DOHH2 (cell line): ENCODE data around the gene ADCY10.
"Not testable (repeated sequence)": the region's sequence is repeated elsewhere in the genome, so short reads cannot be mapped to it uniquely, and the experiment has no call there.

Source experiments
- H3F3A ChIP-seq: fragments of 200-600 bp; sonication (generic), shearing (Covaris generic); 2 replicates; pipeline ENCODE4 v1.6.0; 2016; ENCODE audit warnings: antibody characterized with exemption, mild to moderate bottlenecking; ENCODE audit not compliant: control insufficient read depth, insufficient read depth
- H3K27ac ChIP-seq: fragments of 200-600 bp; sonication (generic); 2 replicates; pipeline ENCODE4 v1.5.1; 2014; ENCODE audit warnings: low read depth, mild to moderate bottlenecking, low read length, moderate library complexity
- H3K27me3 ChIP-seq: fragments of 200-600 bp; sonication (generic); 2 replicates; pipeline ENCODE4 v1.6.1; 2014; ENCODE audit warnings: mild to moderate bottlenecking, low read length, mixed read lengths; ENCODE audit not compliant: control insufficient read depth
- H3K36me3 ChIP-seq: fragments of 200-600 bp; sonication (generic); 2 replicates; pipeline ENCODE4 v1.6.1; 2014; ENCODE audit warnings: mild to moderate bottlenecking, low read length, moderate library complexity, mixed read lengths; ENCODE audit not compliant: control insufficient read depth
- H3K4me1 ChIP-seq: fragments of 200-600 bp; sonication (generic); 2 replicates; pipeline ENCODE4 v1.6.1; 2014; ENCODE audit warnings: mild to moderate bottlenecking, low read length, mixed read lengths; ENCODE audit not compliant: control insufficient read depth
- H3K4me2 ChIP-seq: fragments of 200-600 bp; sonication (generic); 2 replicates; pipeline ENCODE4 v1.6.0; 2014; ENCODE audit warnings: mild to moderate bottlenecking, low read length, moderate library complexity
- H3K4me3 ChIP-seq: fragments of 200-600 bp; sonication (generic); 2 replicates; pipeline ENCODE4 v1.5.1; 2014; ENCODE audit warnings: mild to moderate bottlenecking, low read length, mixed read lengths
- H3K79me2 ChIP-seq: fragments of 200-600 bp; sonication (generic); 2 replicates; pipeline ENCODE4 v1.6.1; 2014; ENCODE audit warnings: mild to moderate bottlenecking, low read length, mixed read lengths; ENCODE audit not compliant: control insufficient read depth
- H3K9me2 ChIP-seq: fragments of 200-600 bp; sonication (generic); replicated peaks from 2 replicates; pipeline ENCODE4 v1.6.1; 2014; ENCODE audit warnings: mild to moderate bottlenecking, low read length, mixed read lengths; ENCODE audit not compliant: control insufficient read depth
- H3K9me3 ChIP-seq: fragments of 200-600 bp; sonication (generic); 2 replicates; pipeline ENCODE4 v1.6.1; 2014; ENCODE audit warnings: antibody characterized with exemption, low read length, mixed read lengths; ENCODE audit not compliant: control insufficient read depth, insufficient read depth
- H4K20me1 ChIP-seq: fragments of 200-600 bp; sonication (generic); 2 replicates; pipeline ENCODE4 v1.6.0; 2014; ENCODE audit warnings: low read depth, mild to moderate bottlenecking, antibody characterized with exemption, low read length, moderate library complexity; ENCODE audit not compliant: control insufficient read depth, insufficient read depth
- EZH2phosphoT487 ChIP-seq: fragments of 200-600 bp; sonication (generic); IDR thresholded peaks from 2 replicates; pipeline ENCODE4 v1.6.1; 2017; ENCODE audit warnings: borderline replicate concordance, mild to moderate bottlenecking, antibody characterized with exemption, low read length, moderate library complexity, mixed read lengths
- TF ChIP-seq, protein P1 (sequence below): fragments of 200-600 bp; sonication (generic); IDR thresholded peaks from one replicate; pipeline ENCODE4 v1.5.1; 2014; ENCODE audit warnings: antibody characterized with exemption, mild to moderate bottlenecking, low read depth, low read length; ENCODE audit not compliant: poor library complexity, severe bottlenecking

Gene ADCY10

DNA sequence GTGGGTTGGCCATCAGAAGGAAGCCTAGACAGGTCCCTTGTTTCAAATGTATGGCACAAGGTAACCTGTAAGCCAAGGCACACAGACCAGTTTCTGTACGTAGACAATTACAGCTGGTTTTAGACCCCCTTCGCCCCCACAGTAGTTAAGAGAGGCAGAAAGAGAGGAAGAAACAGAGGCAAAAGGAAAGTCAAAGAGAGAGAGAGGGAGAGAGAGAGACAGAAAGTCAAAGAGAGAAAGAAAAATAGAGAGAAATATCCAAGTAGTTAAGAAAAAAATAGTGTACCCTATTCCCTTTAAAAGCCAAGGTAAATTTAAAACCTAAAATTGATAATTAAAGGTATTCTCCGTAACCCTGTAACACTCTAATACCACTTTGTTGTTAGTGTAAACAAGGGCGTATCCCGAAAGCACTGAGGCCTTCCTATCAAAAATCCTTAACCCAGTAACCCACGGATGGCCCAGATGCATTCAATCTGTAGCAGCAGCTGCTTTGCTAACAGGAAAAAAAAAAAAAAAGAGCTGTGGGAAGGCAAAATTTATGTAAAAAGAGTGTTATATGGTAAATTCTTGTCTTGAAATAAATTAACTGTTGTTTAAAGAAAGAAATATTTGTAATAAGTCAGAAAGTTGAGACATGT, 49.4 kb downstream of the ADCY10 start:
- H3K9me3 ChIP-seq = no peaks in the 10 kb centered on the region
- no peaks in the 10 kb centered on the region for H3K36me3 ChIP-seq
- H3K4me2 ChIP-seq = no peak overlapping the region
- no peak for TF ChIP-seq EZH2phosphoT487
- TF ChIP-seq, protein P1, sequence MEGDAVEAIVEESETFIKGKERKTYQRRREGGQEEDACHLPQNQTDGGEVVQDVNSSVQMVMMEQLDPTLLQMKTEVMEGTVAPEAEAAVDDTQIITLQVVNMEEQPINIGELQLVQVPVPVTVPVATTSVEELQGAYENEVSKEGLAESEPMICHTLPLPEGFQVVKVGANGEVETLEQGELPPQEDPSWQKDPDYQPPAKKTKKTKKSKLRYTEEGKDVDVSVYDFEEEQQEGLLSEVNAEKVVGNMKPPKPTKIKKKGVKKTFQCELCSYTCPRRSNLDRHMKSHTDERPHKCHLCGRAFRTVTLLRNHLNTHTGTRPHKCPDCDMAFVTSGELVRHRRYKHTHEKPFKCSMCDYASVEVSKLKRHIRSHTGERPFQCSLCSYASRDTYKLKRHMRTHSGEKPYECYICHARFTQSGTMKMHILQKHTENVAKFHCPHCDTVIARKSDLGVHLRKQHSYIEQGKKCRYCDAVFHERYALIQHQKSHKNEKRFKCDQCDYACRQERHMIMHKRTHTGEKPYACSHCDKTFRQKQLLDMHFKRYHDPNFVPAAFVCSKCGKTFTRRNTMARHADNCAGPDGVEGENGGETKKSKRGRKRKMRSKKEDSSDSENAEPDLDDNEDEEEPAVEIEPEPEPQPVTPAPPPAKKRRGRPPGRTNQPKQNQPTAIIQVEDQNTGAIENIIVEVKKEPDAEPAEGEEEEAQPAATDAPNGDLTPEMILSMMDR = no peak
- no peak overlapping the region for H3K4me3 ChIP-seq
- no peaks in the 10 kb centered on the region for H3K9me2 ChIP-seq
- no peaks in the 10 kb centered on the region for H3F3A ChIP-seq
- H3K4me1 ChIP-seq = no peaks in the 10 kb centered on the region; the same call in 1 of the 2 replicates
- no peaks in the 10 kb centered on the region for H3K27me3 ChIP-seq
- H4K20me1 ChIP-seq = no peaks in the 10 kb centered on the region
- H3K27ac ChIP-seq = no peak overlapping the region
- H3K79me2 ChIP-seq = no peaks in the 10 kb centered on the region

DNA sequence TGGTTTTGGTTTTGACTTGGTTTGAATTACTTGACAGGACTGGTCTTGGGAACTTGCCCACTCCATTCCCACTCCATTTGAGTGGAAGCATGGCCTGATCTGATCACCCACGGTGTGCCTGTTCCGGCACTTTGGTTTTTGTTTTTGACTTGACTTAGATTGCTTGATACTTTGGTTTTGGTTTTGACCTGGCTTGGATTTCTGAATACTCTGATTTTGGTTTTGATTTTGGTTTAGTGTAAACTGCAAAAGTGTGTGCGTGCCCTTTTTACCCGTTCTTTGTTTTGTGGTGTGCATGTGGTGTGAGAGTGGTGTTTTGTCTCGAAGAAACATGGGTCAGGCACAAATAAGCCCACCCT, 50.0 kb downstream of the ADCY10 start:
- H3K9me3 ChIP-seq = no peaks in the 10 kb centered on the region
- H3K79me2 ChIP-seq = no peaks in the 10 kb centered on the region
- TF ChIP-seq, protein P1 = no peak
- no peak for TF ChIP-seq EZH2phosphoT487
- no peaks in the 10 kb centered on the region; the same call in 1 of the 2 replicates for H3K4me1 ChIP-seq
- no peaks in the 10 kb centered on the region for H3K9me2 ChIP-seq
- no peaks in the 10 kb centered on the region for H3K36me3 ChIP-seq
- no peak overlapping the region for H3K4me3 ChIP-seq
- no peaks in the 10 kb centered on the region for H3F3A ChIP-seq
- H3K4me2 ChIP-seq = no peak overlapping the region
- no peaks in the 10 kb centered on the region for H3K27me3 ChIP-seq
- H4K20me1 ChIP-seq = no peaks in the 10 kb centered on the region
- H3K27ac ChIP-seq = no peak overlapping the region

DNA sequence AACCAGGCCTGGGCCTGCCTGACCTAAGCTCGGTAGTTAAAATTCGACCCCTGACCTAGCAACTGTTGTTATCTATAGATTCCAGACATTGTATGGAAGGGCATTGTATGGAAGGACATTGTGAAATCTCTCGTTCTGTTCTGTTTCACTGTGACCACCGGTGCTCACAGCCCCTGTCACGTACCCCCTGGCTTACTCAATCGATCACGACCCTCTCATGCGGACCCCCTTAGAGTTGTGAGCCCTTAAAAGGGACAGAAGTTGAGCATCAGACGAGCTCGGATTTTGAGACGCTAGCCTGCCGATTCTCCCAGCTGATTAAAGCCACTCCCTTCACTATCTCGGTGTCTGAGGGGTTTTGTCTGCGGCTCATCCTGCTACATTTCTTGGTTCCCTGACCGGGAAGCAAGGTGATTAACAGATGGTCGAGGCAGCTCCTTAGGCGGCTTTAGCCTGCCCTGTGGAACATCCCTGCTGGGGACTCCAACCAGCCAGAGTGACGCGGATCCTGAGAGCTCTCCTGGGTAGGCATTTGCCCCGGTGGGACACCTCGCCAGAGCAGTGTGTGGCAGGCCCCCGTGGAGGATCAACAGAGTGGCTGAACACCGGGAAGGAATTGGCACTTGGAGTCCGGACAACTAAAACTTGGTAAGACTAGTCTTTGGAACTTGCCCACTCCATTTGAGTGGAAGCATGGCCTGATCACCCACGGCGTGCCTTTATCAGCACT, 50.6 kb downstream of the ADCY10 start:
- not testable (repeated sequence) for H3K79me2 ChIP-seq, H3F3A ChIP-seq, H4K20me1 ChIP-seq, H3K9me2 ChIP-seq, H3K27ac ChIP-seq, H3K4me1 ChIP-seq, H3K9me3 ChIP-seq, H3K27me3 ChIP-seq, H3K4me2 ChIP-seq, H3K36me3 ChIP-seq, H3K4me3 ChIP-seq

DNA sequence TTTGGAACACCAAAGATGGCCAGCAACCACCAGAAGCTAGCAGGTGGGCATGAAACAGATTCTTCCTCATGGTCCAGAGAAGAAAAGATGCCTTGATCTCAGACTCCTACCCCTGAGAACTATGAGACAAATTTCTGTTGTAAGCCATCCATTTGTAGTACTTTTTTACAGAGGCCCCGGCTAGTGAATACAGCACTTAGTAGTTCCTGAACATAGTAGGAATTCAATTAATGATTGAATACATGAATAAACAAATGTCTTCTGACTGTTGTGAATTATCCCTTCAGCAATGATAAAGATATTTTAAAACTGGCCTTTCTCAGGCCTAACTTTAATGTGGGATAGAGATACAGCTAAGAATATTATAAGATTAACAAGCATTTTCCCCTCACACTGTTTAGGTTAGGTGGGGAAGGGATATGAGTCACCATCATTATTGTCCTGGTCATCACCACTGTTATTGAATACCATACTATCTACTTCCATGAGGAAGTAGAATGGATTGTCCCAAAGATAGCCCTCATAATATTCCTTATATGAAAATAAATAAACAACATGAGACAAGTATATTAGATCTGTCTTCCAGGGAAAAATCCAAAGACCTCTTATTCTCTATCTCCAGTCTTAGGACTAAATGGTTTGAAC, 51.4 kb downstream of the ADCY10 start:
- H3K9me2 ChIP-seq = no peaks in the 10 kb centered on the region
- no peak overlapping the region for H3K4me3 ChIP-seq
- no peak overlapping the region for H3K4me2 ChIP-seq
- H3F3A ChIP-seq = no peaks in the 10 kb centered on the region
- no peaks in the 10 kb centered on the region for H3K27me3 ChIP-seq
- no peak overlapping the region for H3K27ac ChIP-seq
- H4K20me1 ChIP-seq = no peaks in the 10 kb centered on the region
- TF ChIP-seq EZH2phosphoT487 = no peak
- TF ChIP-seq, protein P1 = no peak
- no peaks in the 10 kb centered on the region for H3K79me2 ChIP-seq
- H3K4me1 ChIP-seq = no peaks in the 10 kb centered on the region; the same call in 1 of the 2 replicates
- no peaks in the 10 kb centered on the region for H3K9me3 ChIP-seq
- no peaks in the 10 kb centered on the region for H3K36me3 ChIP-seq
